Calu3 (cell line): ENCODE data around the gene DUSP10. TPM values are rescaled to one million over a fixed set of nuclear protein-coding genes. Genes with fewer than 3 reads are reported as not detected.

ENCODE experiments used
- BruUV-seq: library from RNA; stranded (reverse); fragments of 400-500 nt; replicated peaks from 2 replicates; lab custom pipeline; 2021; lab: Mats Ljungman, UMichigan
- CTCF ChIA-PET: fragments of 300-600 bp; sonication (Branson Sonifier 250); formaldehyde crosslinking; loops from one replicate; lab custom pipeline; 2022; ENCODE audit warnings: antibody characterized with exemption; lab: Charles Lee
- DNase-seq: peaks from one replicate; pipeline ENCODE4 v3.0.0; 2022
- H3K27ac Mint-ChIP-seq: one replicate; pipeline ENCODE4 v1.8.0; 2022; ENCODE audit warnings: mixed read lengths; ENCODE audit not compliant: unreplicated experiment
- H3K27me3 Mint-ChIP-seq: one replicate; pipeline ENCODE4 v1.8.0; 2022; ENCODE audit warnings: mixed read lengths; ENCODE audit not compliant: unreplicated experiment
- H3K36me3 Mint-ChIP-seq: one replicate; pipeline ENCODE4 v1.8.0; 2022; ENCODE audit warnings: mild to moderate bottlenecking, moderate library complexity, mixed read lengths; ENCODE audit not compliant: insufficient read depth, unreplicated experiment
- H3K4me1 Mint-ChIP-seq: one replicate; pipeline ENCODE4 v1.8.0; 2022; ENCODE audit warnings: mild to moderate bottlenecking, low read depth, mixed read lengths; ENCODE audit not compliant: unreplicated experiment
- H3K4me3 Mint-ChIP-seq: one replicate; pipeline ENCODE4 v1.8.0; 2022; ENCODE audit warnings: mild to moderate bottlenecking, low read depth, moderate library complexity, mixed read lengths; ENCODE audit not compliant: unreplicated experiment
- H3K9me3 Mint-ChIP-seq: one replicate; pipeline ENCODE4 v1.8.0; 2022; ENCODE audit warnings: low read depth, mixed read lengths; ENCODE audit not compliant: unreplicated experiment
- intact Hi-C: fragments of 100-400 bp; cut with micrococcal nuclease; formaldehyde crosslinking; loops from one replicate; pipeline ENCODE4 v1.10.0; 2022; ENCODE audit not compliant: unreplicated experiment
- total RNA-seq: library from RNA; stranded (reverse); gene quantifications from 2 replicates; pipeline ENCODE4 v1.2.3, GENCODE V29; 2022
- TF ChIP-seq, protein P1 (sequence below): fragments of 200-600 bp; IDR thresholded peaks from one replicate; pipeline ENCODE4 v1.8.0; 2022; ENCODE audit warnings: antibody characterized with exemption; ENCODE audit not compliant: unreplicated experiment

The DUSP10 gene
- total RNA-seq, 1 experiment from 2014 or later: 55.1 TPM

DNA sequence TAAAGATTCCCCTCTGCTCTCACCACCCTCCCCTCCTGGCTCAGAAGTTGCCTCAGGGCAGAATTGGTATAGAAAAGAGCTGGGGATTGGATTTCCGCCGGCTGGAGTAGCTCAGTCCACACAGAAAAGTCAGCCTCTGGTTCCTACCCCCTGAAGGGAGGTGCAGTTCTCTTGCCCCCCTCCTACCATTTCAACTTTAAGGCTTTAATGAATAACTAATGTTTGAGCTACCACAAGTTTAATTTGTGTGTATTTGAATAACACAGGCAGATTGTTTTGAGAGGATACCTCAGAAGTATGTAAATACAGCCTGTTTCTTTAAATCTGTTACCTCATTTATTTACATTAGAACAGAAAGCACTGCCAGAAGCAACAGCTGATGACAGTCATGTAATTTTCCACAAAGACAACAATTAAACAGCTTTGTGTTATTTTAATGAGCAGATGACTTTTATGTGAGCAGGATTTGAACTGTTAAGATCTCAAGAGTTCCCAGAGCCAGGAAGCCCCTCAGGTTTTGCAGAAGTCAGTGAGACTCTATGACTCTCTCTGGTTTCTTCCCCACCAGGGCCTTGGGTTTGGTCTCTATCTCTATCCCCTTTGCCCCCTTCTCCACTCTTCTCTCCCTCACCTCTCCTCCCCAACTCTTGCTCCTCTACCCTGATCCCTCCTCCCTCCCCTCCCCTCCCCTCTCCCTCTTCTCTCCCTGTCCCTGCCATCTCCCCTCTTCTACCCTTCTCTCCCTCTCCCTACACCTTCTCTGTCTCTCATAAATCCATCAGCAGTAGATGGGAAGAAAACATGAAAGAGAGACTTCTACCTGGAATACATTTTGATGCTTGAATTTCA lies 26.3 kb downstream of the DUSP10 start:
- CTCF ChIA-PET: interaction anchor here (0.9 to 1.8 kb wide), 4 partner anchors 10 to 25 kb away, joined by 3 to 5 read pairs (median 3); no protein-coding TSS in a partner anchor
- peak overlapping the region; percentile 31 for H3K4me3 Mint-ChIP-seq
- BruUV-seq: no TSS peak

DNA sequence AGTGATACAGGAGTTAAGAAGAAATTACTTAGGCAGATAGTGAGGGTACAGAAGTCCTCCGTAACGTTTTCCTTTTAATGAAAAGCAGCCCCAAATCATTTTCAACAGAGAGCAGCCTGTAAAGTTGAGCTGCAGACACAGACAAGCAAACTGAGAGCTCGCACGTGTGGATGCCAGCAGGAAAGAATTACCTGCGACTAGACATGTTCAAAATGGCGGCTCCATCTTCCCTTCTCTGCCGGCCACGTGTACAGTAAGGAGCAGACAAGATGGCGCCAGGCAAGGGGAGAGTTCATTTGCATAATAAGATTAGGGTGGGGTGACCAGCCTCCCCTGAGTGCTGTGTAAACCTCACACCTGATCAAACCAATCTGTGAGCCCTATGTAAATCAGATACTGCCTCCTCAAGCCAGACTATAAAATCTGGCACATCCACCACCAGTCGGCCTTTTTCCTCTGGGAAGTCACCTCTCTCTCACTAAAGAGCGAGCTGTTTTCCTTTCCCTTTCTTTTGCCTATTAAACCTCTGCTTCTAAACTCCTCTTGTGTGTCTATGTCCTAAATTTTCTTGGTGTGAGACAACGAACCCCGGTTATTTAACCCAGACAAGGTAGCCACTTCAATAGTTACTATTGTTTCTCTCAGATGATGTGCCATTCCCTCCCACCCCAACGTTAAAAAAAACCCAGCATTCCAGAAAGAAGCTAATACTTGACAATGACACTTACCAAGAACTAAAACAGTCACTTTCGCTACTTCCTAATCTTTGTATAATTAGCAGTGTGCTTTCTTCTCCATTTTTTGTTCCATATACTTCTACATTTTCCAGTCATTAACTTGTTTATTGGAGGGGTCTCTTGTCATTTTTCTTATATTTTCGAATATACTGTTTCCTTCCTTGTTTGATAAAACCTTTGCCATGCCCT lies 27.4 kb downstream of the DUSP10 start:
- TF ChIP-seq, protein P1, sequence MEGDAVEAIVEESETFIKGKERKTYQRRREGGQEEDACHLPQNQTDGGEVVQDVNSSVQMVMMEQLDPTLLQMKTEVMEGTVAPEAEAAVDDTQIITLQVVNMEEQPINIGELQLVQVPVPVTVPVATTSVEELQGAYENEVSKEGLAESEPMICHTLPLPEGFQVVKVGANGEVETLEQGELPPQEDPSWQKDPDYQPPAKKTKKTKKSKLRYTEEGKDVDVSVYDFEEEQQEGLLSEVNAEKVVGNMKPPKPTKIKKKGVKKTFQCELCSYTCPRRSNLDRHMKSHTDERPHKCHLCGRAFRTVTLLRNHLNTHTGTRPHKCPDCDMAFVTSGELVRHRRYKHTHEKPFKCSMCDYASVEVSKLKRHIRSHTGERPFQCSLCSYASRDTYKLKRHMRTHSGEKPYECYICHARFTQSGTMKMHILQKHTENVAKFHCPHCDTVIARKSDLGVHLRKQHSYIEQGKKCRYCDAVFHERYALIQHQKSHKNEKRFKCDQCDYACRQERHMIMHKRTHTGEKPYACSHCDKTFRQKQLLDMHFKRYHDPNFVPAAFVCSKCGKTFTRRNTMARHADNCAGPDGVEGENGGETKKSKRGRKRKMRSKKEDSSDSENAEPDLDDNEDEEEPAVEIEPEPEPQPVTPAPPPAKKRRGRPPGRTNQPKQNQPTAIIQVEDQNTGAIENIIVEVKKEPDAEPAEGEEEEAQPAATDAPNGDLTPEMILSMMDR: no peak
- intact Hi-C loops: no loop called here
- peak overlapping the region; percentile 24 for H3K4me3 Mint-ChIP-seq
- peaks cover 56% of the 10 kb centered on the region for H3K36me3 Mint-ChIP-seq
- DNase-seq: no peak
- peaks cover 96% of the 10 kb centered on the region for H3K4me1 Mint-ChIP-seq
- H3K9me3 Mint-ChIP-seq: no peaks in the 10 kb centered on the region
- peak overlapping the region; percentile 57 for H3K27ac Mint-ChIP-seq
- BruUV-seq: no TSS peak
- CTCF ChIA-PET: interaction anchor here (0.6 to 1.8 kb wide), 5 partner anchors 11 to 26 kb away, joined by 3 to 5 read pairs (median 3); no protein-coding TSS in a partner anchor
- H3K27me3 Mint-ChIP-seq: no peaks in the 10 kb centered on the region

More for the DNA sequence above, 26.3 kb downstream of the DUSP10 start:
- peaks cover 97% of the 10 kb centered on the region for H3K4me1 Mint-ChIP-seq
- H3K9me3 Mint-ChIP-seq: no peaks in the 10 kb centered on the region
- H3K27me3 Mint-ChIP-seq: no peaks in the 10 kb centered on the region
- intact Hi-C loops: no loop called here
- H3K27ac Mint-ChIP-seq: peak overlapping the region; percentile 57
- TF ChIP-seq, protein P1: no peak
- H3K36me3 Mint-ChIP-seq: peaks cover 49% of the 10 kb centered on the region
- no peak for DNase-seq

DNA sequence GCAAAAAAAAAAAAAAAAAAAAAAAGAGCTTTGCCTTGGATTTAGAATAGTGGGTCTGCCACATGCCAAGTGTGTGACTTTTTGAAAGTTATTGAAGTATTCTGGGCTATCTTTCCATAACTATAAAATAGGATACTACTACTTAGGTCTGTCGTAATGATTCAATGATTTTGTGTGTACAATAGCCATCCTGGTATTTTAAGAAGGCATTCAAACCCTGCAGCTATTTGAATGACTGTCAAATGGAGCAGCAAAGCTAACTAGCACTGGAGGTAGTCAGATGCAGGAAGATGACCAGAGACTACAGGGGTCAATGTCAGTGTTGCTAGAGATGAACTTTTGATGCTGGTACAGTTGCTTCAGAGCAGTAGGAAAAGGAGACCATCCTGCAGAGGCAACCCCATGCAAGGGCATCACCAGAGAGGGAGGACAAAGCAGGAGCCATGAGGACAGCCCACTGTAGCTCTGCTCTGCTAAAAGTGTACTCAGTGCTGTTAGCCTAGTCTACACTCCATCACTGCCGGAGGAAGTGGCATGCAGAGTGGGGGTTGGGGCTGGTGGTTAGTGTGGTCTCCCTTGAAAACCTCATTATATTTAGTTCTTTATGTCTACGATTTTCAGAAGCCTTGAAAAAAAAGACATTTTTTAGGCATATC lies 29.0 kb downstream of the DUSP10 start:
- intact Hi-C loops: no loop called here
- Mint-ChIP-seq H3K36me3 (peaks cover 65% of the 10 kb centered on the region), H3K4me1 (peaks cover 96% of the 10 kb centered on the region), H3K27ac (peak overlapping the region; percentile 89), H3K27me3 (no peaks in the 10 kb centered on the region), H3K4me3 (no peak overlapping the region), H3K9me3 (no peaks in the 10 kb centered on the region)
- no peak for DNase-seq
- TF ChIP-seq, protein P1: no peak
- no TSS peak for BruUV-seq
- CTCF ChIA-PET: interaction anchor here (0.6 to 1.1 kb wide), 4 partner anchors 10 to 645 kb away, joined by 3 to 5 read pairs (median 4); no protein-coding TSS in a partner anchor
